Testis (tissue), 3 donors: ENCODE measurements around the gene GLIPR1. TPM values are rescaled to one million over a fixed set of nuclear protein-coding genes. Genes with fewer than 3 reads are reported as not detected.
A peak's percentile ranks its signal among the peaks of the same experiment; 100 is the strongest.

Experiments
- DNase-seq: peaks from one replicate; pipeline ENCODE4 v3.0.0-alpha.2; 2019
- H3K27ac ChIP-seq, 2 donors: fragments of 200-600 bp; sonication (generic); one replicate each; pipeline ENCODE4 v1.5.1; 2019
- H3K27me3 ChIP-seq: fragments of 200-600 bp; sonication (generic); one replicate; pipeline ENCODE4 v1.5.1; 2019
- H3K36me3 ChIP-seq: fragments of 200-600 bp; sonication (generic); one replicate; pipeline ENCODE4 v1.5.1; 2017; ENCODE audit warnings: low read depth; ENCODE audit errors: missing control alignments
- H3K4me1 ChIP-seq: fragments of 200-600 bp; sonication (generic); one replicate; pipeline ENCODE4 v1.5.1; 2019
- H3K4me3 ChIP-seq, 2 donors: fragments of 200-600 bp; sonication (generic); one replicate each; pipeline ENCODE4 v1.5.1; 2017 to 2019
- H3K9me3 ChIP-seq: fragments of 200-600 bp; sonication (generic); one replicate; pipeline ENCODE4 v1.5.1; 2017
- POLR2A ChIP-seq: fragments of 450-650 bp; IDR thresholded peaks from one replicate; pipeline ENCODE4 v1.6.1; 2017; ENCODE audit warnings: antibody characterized with exemption, mild to moderate bottlenecking, moderate library complexity
- WGBS, 2 donors: methylation state at CpG; one replicate each; pipeline ENCODE4 v1.1.5; 2018; 5-methylcytosine and 5-hydroxymethylcytosine counted together
- intact Hi-C: fragments of 100-400 bp; cut with DNase I; formaldehyde crosslinking; loops from one replicate; pipeline ENCODE4 v1.15.1; 2023; ENCODE audit warnings: low total_unique reads
- polyA plus RNA-seq: library from polyadenylated mRNA; stranded (reverse); fragments of 350-450 nt; fragmentation: Illumina TruSeq; extraction: RNeasy Lipid Tissue Mini Kit (QIAGEN cat#74804); gene quantifications from one replicate; pipeline ENCODE4 v1.2.3, GENCODE V29; 2014; ENCODE audit warnings: low read depth, low replicate concordance; ENCODE audit not compliant: insufficient read depth
- total RNA-seq, 2 donors: library from RNA; depleted of rRNA; stranded (reverse); fragments of >200 nt; gene quantifications; one replicate each; pipeline ENCODE4 v1.2.3, GENCODE V29; 2016
- TF ChIP-seq, protein P1 (sequence below), 3 experiments: fragments of 450-650 bp in 2 of 3; fragments of 200-600 bp in 1 of 3; sonication (generic) in 1 of 3; IDR thresholded peaks; one replicate each; pipeline ENCODE4 v1.5.1; 2016 to 2019; ENCODE audit warnings: antibody characterized with exemption in 3 of 3, mild to moderate bottlenecking in 2 of 3, moderate library complexity in 1 of 3

Gene GLIPR1
- total and polyA plus RNA-seq, 3 donors from 2014 or later = 3.5 to 11.8 (median 4.3) TPM

DNA sequence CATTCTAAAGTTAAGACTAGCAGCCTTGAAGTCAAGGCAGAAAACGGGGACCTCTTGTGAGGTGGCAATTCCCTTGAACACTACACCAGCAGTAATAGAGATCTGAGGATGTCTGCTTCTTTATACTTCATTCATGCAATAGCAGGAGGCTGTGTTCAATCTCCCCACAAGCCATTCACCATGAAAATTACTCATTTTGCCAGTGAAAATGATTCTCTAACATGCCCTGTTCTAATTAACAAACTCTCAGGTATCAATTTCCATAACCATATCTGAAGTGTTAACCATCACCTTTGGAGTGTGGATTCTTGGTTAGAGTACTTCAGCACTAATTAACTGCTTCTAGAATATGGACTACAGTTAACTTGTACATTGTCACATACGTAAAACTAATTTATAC, 3.4 kb upstream of the GLIPR1 start:
- H3K4me3 ChIP-seq = no peak overlapping the region
- intact Hi-C loops = no loop called here
- no peak for DNase-seq
- H3K9me3 ChIP-seq = no peaks in the 10 kb centered on the region
- H3K36me3 ChIP-seq = no peaks in the 10 kb centered on the region
- H3K27ac ChIP-seq = no peak overlapping the region
- no peaks in the 10 kb centered on the region for H3K4me1 ChIP-seq
- TF ChIP-seq, protein P1, sequence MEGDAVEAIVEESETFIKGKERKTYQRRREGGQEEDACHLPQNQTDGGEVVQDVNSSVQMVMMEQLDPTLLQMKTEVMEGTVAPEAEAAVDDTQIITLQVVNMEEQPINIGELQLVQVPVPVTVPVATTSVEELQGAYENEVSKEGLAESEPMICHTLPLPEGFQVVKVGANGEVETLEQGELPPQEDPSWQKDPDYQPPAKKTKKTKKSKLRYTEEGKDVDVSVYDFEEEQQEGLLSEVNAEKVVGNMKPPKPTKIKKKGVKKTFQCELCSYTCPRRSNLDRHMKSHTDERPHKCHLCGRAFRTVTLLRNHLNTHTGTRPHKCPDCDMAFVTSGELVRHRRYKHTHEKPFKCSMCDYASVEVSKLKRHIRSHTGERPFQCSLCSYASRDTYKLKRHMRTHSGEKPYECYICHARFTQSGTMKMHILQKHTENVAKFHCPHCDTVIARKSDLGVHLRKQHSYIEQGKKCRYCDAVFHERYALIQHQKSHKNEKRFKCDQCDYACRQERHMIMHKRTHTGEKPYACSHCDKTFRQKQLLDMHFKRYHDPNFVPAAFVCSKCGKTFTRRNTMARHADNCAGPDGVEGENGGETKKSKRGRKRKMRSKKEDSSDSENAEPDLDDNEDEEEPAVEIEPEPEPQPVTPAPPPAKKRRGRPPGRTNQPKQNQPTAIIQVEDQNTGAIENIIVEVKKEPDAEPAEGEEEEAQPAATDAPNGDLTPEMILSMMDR (IDR thresholded peaks at IDR 0.05) = no peak
- TF ChIP-seq POLR2A = no peak
- 71 to 84% methylated on average over 2 of the region's 2 CpGs for WGBS, 2 donors
- no peaks in the 10 kb centered on the region for H3K27me3 ChIP-seq

DNA sequence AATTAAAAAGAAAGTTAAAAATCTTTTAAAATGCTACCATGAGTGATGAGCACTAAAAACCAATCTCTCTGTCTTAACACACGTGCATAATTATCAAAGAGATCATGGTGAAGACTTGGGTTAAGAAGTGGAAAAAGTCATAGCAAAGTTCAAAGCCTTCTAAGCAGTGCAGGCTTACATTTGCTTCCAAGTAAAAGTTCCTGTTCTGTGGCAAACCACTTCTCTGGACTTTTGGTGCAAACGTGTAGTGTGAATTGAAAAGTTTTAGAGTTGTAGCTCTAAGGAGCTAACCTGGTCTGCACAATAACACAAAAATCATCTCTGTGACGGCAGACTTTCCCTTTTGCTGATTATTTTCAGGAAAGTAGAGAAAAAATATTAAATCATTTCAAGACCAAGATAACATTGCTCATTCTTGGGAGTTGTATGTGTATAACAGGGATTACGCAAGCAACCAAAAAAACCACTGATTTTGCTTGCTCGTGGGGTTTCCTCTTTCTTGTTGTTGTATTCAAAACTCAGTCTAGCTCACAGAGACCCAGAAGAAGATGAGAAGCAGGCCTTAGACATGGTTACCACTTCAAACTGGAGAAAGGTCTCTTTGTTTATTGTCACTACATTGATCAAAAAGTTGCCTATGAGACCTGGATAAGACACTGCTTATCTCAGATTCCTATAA, 2.3 kb upstream of the GLIPR1 start:
- WGBS, 2 donors = 59 to 73% methylated on average over 5 of the region's 5 CpGs
- Histone ChIP-seq H3K4me1 (no peaks in the 10 kb centered on the region), H3K27me3 (no peaks in the 10 kb centered on the region), H3K4me3 (no peak overlapping the region), H3K9me3 (no peaks in the 10 kb centered on the region), H3K27ac (no peak overlapping the region), H3K36me3 (no peaks in the 10 kb centered on the region)
- intact Hi-C loops = no loop called here
- no peak for DNase-seq
- TF ChIP-seq, protein P1 (IDR thresholded peaks at IDR 0.05) = no peak
- TF ChIP-seq POLR2A = no peak

DNA sequence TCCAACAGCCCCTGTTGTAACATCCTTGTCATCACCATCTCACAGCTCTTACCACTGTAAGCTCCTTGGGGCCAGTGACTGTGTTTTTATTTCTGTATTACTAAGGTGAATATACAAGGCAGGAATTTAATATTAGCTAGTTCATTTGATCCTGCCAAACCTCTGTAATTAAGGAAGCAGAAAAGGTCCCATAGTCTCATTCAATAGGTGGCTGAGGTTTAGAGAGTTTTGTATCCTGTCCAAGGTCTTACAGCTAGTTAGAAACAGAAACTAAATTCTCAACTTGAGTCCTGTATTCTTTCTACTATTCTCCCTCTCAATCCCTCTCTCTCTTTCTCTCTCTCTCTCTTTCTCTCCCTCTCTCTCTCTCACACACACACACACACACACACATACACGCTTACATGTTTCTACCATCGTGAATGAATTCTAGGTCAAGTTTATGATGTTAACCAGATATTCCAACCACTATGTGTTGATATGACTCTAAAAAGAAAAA, 543 bp upstream of the GLIPR1 start:
- Histone ChIP-seq H3K27me3 (no peaks in the 10 kb centered on the region), H3K4me3 (peak overlapping the region; percentile 40 to 44), H3K36me3 (no peaks in the 10 kb centered on the region), H3K9me3 (no peaks in the 10 kb centered on the region), H3K4me1 (no peaks in the 10 kb centered on the region), H3K27ac (peak overlapping the region in 1 of 2 donors; percentile 71)
- 39 to 54% methylated on average over 2 of the region's 2 CpGs for WGBS, 2 donors
- no peak for TF ChIP-seq POLR2A
- TF ChIP-seq, protein P1 (IDR thresholded peaks at IDR 0.05) = no peak
- no peak for DNase-seq
- intact Hi-C loops = no loop called here

DNA sequence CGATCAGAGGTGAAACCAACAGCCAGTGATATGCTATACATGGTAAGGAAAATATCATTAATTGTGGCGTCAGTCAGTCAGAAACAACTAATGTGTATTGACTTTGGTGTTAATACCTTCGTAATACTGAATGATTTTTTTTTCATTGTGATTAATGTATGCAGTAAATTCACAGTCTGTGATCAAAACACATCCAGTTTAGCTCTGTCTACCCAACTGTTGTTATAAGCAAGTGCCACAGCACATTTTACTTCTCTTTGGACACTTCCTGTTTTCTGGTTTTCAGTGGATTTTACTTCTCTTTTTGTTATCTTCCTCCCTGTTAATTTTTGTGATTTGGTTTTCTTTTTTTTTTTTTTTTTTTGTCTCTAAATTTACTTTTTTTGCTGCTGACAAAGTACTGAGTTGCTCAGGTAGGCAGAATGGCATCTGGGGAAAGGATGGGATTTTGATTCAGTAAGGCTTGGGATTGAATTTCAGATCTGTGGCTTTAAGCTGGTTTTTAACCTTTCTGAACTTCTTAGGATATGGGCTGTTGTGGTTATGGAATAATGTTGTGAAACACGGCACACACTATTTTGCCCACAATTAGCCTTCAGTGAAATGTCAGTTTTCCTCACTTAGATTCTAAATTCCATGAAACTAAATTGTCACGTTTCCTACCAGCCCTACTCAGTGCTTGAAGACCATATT, 604 bp downstream of the GLIPR1 start:
- intact Hi-C loops = no loop called here

More for the DNA sequence above, 604 bp downstream of the GLIPR1 start:
- WGBS, 2 donors = 44 to 46% methylated on average over 5 of the region's 5 CpGs
- H3K4me1 ChIP-seq = no peaks in the 10 kb centered on the region
- H3K9me3 ChIP-seq = no peaks in the 10 kb centered on the region
- no peaks in the 10 kb centered on the region for H3K27me3 ChIP-seq
- peak overlapping the region; percentile 40 to 44 for H3K4me3 ChIP-seq
- no peak for DNase-seq
- no peak for TF ChIP-seq POLR2A
- TF ChIP-seq, protein P1 (IDR thresholded peaks at IDR 0.05) = no peak
- H3K36me3 ChIP-seq = no peaks in the 10 kb centered on the region
- H3K27ac ChIP-seq = peak overlapping the region in 1 of 2 donors; percentile 71
